Uterus (tissue), 4 donors: ENCODE results near the gene OPCML. TPM values are rescaled to one million over a fixed set of nuclear protein-coding genes. Genes with fewer than 3 reads are reported as not detected.
A peak's percentile ranks its signal among the peaks of the same experiment; 100 is the strongest.

Experiments used
- DNase-seq, 2 donors: peaks; one replicate each; pipeline ENCODE4 v3.0.0-alpha.2; 2019 to 2020
- H3K27ac ChIP-seq, 2 donors: fragments of 200-600 bp; sonication (generic); 1 replicate in 1 of 2; 2 replicates in 1 of 2; pipeline ENCODE4 v1.5.1; 2016 to 2018
- H3K27me3 ChIP-seq, 2 donors: fragments of 200-600 bp; sonication (generic); one replicate each; pipeline ENCODE4 v1.5.1; 2018 to 2019; ENCODE audit warnings: control low read depth in 1 of 2
- H3K36me3 ChIP-seq, 2 donors: fragments of 200-600 bp; sonication (generic); one replicate each; pipeline ENCODE4 v1.5.1; 2019; ENCODE audit warnings: control low read depth in 1 of 2
- H3K4me1 ChIP-seq, 2 donors: fragments of 200-600 bp; sonication (generic); one replicate each; pipeline ENCODE4 v1.5.1; 2018 to 2019; ENCODE audit warnings: control low read depth in 1 of 2
- H3K4me3 ChIP-seq, 2 donors: fragments of 200-600 bp; sonication (generic); 1 replicate in 1 of 2; 2 replicates in 1 of 2; pipeline ENCODE4 v1.5.1; 2018 to 2019; ENCODE audit warnings: mild to moderate bottlenecking in 1 of 2
- H3K9me3 ChIP-seq, 2 donors: fragments of 200-600 bp; sonication (generic); one replicate each; pipeline ENCODE4 v1.5.1; 2019; ENCODE audit warnings: control low read depth in 1 of 2
- POLR2A ChIP-seq, 2 donors: fragments of 450-650 bp; IDR thresholded peaks; one replicate each; pipeline ENCODE4 v1.6.1; 2016; ENCODE audit warnings: antibody characterized with exemption in 2 of 2, mild to moderate bottlenecking in 1 of 2, moderate library complexity in 1 of 2
- intact Hi-C: fragments of 100-400 bp; cut with DNase I; formaldehyde crosslinking; loops from one replicate; pipeline ENCODE4 v1.15.1; 2023; ENCODE audit warnings: low total_unique reads
- total RNA-seq, 4 donors: library from RNA; depleted of rRNA in 3 of 4; stranded (reverse); fragments of >200 nt in 3 of 4; gene quantifications; one replicate each; pipeline versions ENCODE4 v1.1.0 to v1.2.4, GENCODE V29; 2014 to 2023
- TF ChIP-seq, protein P1 (sequence below), 4 experiments: fragments of 200-600 bp in 2 of 4; fragments of 450-650 bp in 2 of 4; sonication (generic) in 2 of 4; IDR thresholded peaks; one replicate each; pipeline ENCODE4 v1.5.1; 2016 to 2019; ENCODE audit warnings: antibody characterized with exemption in 4 of 4, mild to moderate bottlenecking in 2 of 4, moderate library complexity in 1 of 4
- donor health status: DM: yes; HTN: yes; CAD: no.

OPCML gene
- total RNA-seq, 4 donors from 2014 or later: under 0.01 to 3.9 (median 1.7) TPM

DNA sequence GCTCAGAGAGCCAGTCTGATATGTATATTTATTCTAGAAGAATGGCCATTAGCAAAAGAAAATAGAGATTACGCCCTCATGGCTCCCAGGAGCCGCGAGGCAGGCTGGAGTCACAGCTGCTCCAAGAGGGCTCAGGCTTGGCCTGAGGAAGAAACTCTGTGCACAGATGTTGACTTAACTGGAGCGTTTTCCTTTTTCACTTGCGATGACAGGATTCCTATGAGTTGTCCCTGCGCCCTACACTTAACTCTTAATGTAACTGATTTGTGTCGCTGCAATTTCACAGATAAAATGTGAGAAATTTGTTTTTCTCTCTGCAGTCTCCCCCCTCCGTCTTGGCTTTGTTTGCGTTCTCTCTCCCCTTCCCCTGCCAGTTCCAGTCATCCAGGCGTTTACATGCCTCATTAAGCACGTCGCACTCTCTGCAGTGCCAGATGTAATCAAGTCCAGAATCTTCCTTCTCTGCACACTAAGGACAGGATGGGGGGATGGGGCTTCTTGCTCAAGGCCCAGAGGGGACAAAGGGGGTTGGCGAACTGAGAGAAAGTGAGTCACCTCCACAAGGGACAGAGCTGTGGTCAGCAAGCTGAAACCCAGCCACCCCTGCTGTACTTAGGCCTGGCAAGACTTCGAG lies 1101.8 kb downstream of the OPCML start:
- intact Hi-C loops: no loop called here
- Histone ChIP-seq H3K4me3 (no peak overlapping the region), H3K27ac (no peak overlapping the region), H3K36me3 (no peaks in the 10 kb centered on the region), H3K9me3 (no peaks in the 10 kb centered on the region), H3K4me1 (no peaks in the 10 kb centered on the region), H3K27me3 (no peaks in the 10 kb centered on the region)
- DNase-seq: no peak
- TF ChIP-seq, protein P1, sequence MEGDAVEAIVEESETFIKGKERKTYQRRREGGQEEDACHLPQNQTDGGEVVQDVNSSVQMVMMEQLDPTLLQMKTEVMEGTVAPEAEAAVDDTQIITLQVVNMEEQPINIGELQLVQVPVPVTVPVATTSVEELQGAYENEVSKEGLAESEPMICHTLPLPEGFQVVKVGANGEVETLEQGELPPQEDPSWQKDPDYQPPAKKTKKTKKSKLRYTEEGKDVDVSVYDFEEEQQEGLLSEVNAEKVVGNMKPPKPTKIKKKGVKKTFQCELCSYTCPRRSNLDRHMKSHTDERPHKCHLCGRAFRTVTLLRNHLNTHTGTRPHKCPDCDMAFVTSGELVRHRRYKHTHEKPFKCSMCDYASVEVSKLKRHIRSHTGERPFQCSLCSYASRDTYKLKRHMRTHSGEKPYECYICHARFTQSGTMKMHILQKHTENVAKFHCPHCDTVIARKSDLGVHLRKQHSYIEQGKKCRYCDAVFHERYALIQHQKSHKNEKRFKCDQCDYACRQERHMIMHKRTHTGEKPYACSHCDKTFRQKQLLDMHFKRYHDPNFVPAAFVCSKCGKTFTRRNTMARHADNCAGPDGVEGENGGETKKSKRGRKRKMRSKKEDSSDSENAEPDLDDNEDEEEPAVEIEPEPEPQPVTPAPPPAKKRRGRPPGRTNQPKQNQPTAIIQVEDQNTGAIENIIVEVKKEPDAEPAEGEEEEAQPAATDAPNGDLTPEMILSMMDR (IDR thresholded peaks at IDR 0.05): no peak
- no peak for TF ChIP-seq POLR2A (IDR thresholded peaks at IDR 0.05)

DNA sequence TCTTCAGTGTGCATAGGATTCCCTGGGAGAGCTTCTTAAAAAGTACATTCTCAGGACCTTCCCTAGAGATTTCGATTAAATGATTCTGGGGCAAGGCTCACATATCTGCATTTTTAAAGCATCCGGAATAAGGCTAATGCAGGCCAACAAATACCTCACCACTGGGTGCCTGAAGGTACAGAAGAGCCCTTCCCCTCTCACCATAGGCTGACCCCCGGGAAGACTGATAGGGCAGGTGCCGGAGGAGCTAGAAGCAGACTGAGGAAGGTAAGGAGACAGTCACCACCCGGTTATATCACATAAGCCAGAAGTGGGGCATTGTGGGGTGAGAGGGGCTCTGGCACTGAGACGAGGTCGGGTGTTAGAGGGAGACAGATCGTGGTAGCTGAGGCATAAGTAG lies 1102.6 kb downstream of the OPCML start:
- H3K9me3 ChIP-seq: no peaks in the 10 kb centered on the region
- intact Hi-C loops: no loop called here

DNA sequence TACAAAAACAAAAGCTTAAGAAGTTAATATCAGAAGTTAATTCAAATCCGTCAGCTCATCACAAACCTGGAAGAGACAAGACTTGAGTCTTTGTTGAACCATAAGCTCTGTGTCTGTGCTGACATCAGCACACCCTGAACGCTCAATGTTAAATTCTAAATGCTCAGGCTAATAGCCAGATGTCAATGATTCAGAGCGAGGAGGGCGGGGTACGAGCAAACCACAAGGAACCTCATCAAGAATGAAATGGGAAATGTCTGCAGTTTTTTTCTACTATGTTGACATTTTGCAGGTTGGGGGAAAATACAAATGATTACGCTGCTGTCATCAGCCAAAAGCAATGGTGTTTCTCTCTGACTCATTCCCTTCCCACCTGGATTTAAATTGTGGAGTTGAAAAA lies 1104.7 kb downstream of the OPCML start:
- Histone ChIP-seq H3K27me3 (no peaks in the 10 kb centered on the region), H3K36me3 (no peaks in the 10 kb centered on the region), H3K27ac (no peak overlapping the region), H3K9me3 (no peaks in the 10 kb centered on the region), H3K4me1 (no peaks in the 10 kb centered on the region), H3K4me3 (no peak overlapping the region)
- DNase-seq: no peak
- intact Hi-C loops: no loop called here
- TF ChIP-seq, protein P1 (IDR thresholded peaks at IDR 0.05): no peak
- TF ChIP-seq POLR2A (IDR thresholded peaks at IDR 0.05): no peak

More for the DNA sequence above, 1102.6 kb downstream of the OPCML start:
- H3K36me3 ChIP-seq: no peaks in the 10 kb centered on the region
- H3K27ac ChIP-seq: no peak overlapping the region
- H3K27me3 ChIP-seq: no peaks in the 10 kb centered on the region
- H3K4me3 ChIP-seq: no peak overlapping the region
- no peak for DNase-seq
- TF ChIP-seq POLR2A (IDR thresholded peaks at IDR 0.05): no peak
- TF ChIP-seq, protein P1 (IDR thresholded peaks at IDR 0.05): no peak
- no peaks in the 10 kb centered on the region for H3K4me1 ChIP-seq

DNA sequence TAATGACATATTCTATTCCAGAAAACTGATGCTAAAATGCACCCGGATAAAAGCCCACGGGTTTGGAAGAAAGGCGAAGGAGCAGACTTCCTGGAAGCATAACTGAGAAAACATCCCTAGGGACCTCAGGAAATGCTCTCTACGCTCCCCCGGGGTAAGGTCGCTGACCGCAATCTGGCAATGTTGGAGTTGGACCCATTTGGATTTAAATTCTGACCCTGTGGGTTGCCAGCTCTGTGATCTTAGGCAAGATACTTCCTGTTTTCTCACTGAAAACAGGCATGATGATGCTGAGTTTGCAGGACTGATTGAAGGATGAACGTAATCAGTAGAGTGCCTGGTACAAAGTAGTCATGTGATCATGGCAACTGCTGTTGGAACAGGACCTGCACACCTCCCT lies 1107.9 kb downstream of the OPCML start:
- peak in 1 of 2 donors; percentile 14 for DNase-seq
- Histone ChIP-seq H3K36me3 (no peaks in the 10 kb centered on the region), H3K27me3 (no peaks in the 10 kb centered on the region), H3K27ac (no peak overlapping the region), H3K4me3 (no peak overlapping the region), H3K4me1 (no peaks in the 10 kb centered on the region), H3K9me3 (no peaks in the 10 kb centered on the region)
- TF ChIP-seq POLR2A (IDR thresholded peaks at IDR 0.05): no peak
- TF ChIP-seq, protein P1 (IDR thresholded peaks at IDR 0.05): no peak
- intact Hi-C loops: no loop called here

DNA sequence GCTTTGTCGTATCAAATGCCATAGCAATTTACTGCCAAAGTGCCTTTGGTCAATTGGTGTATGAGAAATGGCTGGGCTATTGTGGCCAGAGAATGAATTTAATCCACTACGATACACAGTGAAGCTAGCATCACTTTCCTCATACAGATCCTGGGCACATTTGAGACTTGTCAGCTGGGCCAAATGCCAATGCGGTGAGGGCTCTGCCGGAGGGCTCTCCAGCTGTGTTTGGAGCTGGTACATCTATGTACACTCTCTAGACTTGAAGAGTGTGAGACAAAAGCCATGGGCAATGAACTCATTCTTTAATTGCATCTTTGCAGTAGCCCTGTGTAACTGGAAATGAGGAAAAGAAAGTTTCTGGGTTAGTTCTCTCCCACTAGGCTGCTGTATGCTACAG lies 1109.0 kb downstream of the OPCML start:
- Histone ChIP-seq H3K27me3 (no peaks in the 10 kb centered on the region), H3K27ac (no peak overlapping the region), H3K36me3 (no peaks in the 10 kb centered on the region), H3K9me3 (no peaks in the 10 kb centered on the region), H3K4me1 (no peaks in the 10 kb centered on the region), H3K4me3 (no peak overlapping the region)
- TF ChIP-seq, protein P1 (IDR thresholded peaks at IDR 0.05): no peak
- no peak for TF ChIP-seq POLR2A (IDR thresholded peaks at IDR 0.05)
- no peak for DNase-seq
- intact Hi-C loops: no loop called here
